DND-41 (cell line): ENCODE results near the gene NBAS.

Experiments
- ATAC-seq: fragments of 200-7000 bp; cut with Tn5 transposase; 3 replicates; pipeline ENCODE4 v1.9.1; 2021; ENCODE audit warnings: low read depth; ENCODE audit not compliant: insufficient read depth
- DNase-seq: peaks from one replicate; pipeline ENCODE4 v3.0.0-alpha.2; 2020
- H2AFZ ChIP-seq: 2 replicates; pipeline ENCODE4 v1.6.0; 2012; ENCODE audit warnings: low read depth, low read length
- H3K27ac ChIP-seq: 2 replicates; pipeline ENCODE4 v1.5.1; 2012; ENCODE audit warnings: low read length, inconsistent platforms
- H3K27me3 ChIP-seq: fragments of 200-600 bp; sonication (generic); 2 replicates; pipeline ENCODE4 v1.6.0; 2012; ENCODE audit warnings: low read length, mild to moderate bottlenecking, inconsistent platforms; ENCODE audit not compliant: insufficient read depth, poor library complexity
- H3K36me3 ChIP-seq: 2 replicates; pipeline ENCODE4 v1.5.1; 2012; ENCODE audit warnings: low read length, inconsistent platforms; ENCODE audit not compliant: insufficient read depth
- H3K4me1 ChIP-seq: 2 replicates; pipeline ENCODE4 v1.5.1; 2012; ENCODE audit warnings: mild to moderate bottlenecking, low read length; ENCODE audit not compliant: insufficient read depth
- H3K4me2 ChIP-seq: 2 replicates; pipeline ENCODE4 v1.6.0; 2012; ENCODE audit warnings: mild to moderate bottlenecking, moderate library complexity, low read length, inconsistent platforms; ENCODE audit not compliant: insufficient read depth
- H3K4me3 ChIP-seq, 2 experiments: fragments of 200-600 bp in 1 of 2; shearing (Covaris generic) in 1 of 2; 2 replicates each; pipeline ENCODE4 v1.5.1; 2012 to 2016; ENCODE audit warnings: inconsistent platforms in 2 of 2, low read length in 2 of 2, mild to moderate bottlenecking in 2 of 2, low read depth in 1 of 2, moderate library complexity in 1 of 2
- H3K79me2 ChIP-seq: 2 replicates; pipeline ENCODE4 v1.6.0; 2012; ENCODE audit warnings: low read length, inconsistent platforms; ENCODE audit not compliant: insufficient read depth
- H3K9ac ChIP-seq: 2 replicates; pipeline ENCODE4 v1.6.0; 2012; ENCODE audit warnings: low read depth, mild to moderate bottlenecking, inconsistent platforms, low read length, moderate library complexity
- H3K9me3 ChIP-seq: 2 replicates; pipeline ENCODE4 v1.5.1; 2012; ENCODE audit warnings: low read length, moderate library complexity, mild to moderate bottlenecking, inconsistent platforms; ENCODE audit not compliant: insufficient read depth, severe bottlenecking
- H4K20me1 ChIP-seq: 2 replicates; pipeline ENCODE4 v1.6.0; 2012; ENCODE audit warnings: low read length; ENCODE audit not compliant: insufficient read depth
- CTCF ChIP-seq: IDR thresholded peaks from 2 replicates; pipeline ENCODE4 v1.5.1; 2012; ENCODE audit warnings: borderline replicate concordance, low read length, moderate library complexity, mild to moderate bottlenecking; ENCODE audit not compliant: poor library complexity, severe bottlenecking; ENCODE audit errors: extremely low read depth
- EZH2 ChIP-seq: IDR thresholded peaks from 3 replicates; pipeline ENCODE4 v1.6.1; 2012; ENCODE audit warnings: borderline replicate concordance, low read depth, mild to moderate bottlenecking, moderate library complexity, low read length, inconsistent platforms; ENCODE audit not compliant: severe bottlenecking

NBAS gene

GRCh38 chr2:15399241-15399640 is 161.9 kb downstream of the NBAS start:
- Histone ChIP-seq H2AFZ (no peak overlapping the region), H3K9ac (no peak overlapping the region), H3K4me1 (no peaks in the 10 kb centered on the region), H3K27ac (no peak overlapping the region), H3K79me2 (no peaks in the 10 kb centered on the region), H4K20me1 (no peaks in the 10 kb centered on the region), H3K9me3 (no peaks in the 10 kb centered on the region), H3K4me2 (no peak overlapping the region), H3K4me3 (no peak overlapping the region), H3K36me3 (no peaks in the 10 kb centered on the region), H3K27me3 (no peaks in the 10 kb centered on the region)
- no peak for DNase-seq
- no peak for TF ChIP-seq EZH2
- no peak for ATAC-seq

GRCh38 chr2:15391751-15392150 is 169.4 kb downstream of the NBAS start:
- TF ChIP-seq CTCF = no peak
- TF ChIP-seq EZH2 = no peak
- H3K36me3 ChIP-seq = 0 out of 2 replicates have a peak, but pooled peaks cover 4% of the 10 kb centered on the region
- H3K79me2 ChIP-seq = no peaks in the 10 kb centered on the region
- ATAC-seq = no peak
- H2AFZ ChIP-seq = no peak overlapping the region
- H3K4me1 ChIP-seq = no peaks in the 10 kb centered on the region
- H3K27me3 ChIP-seq = no peaks in the 10 kb centered on the region
- H3K4me3 ChIP-seq = no peak overlapping the region
- DNase-seq = no peak
- no peaks in the 10 kb centered on the region for H3K9me3 ChIP-seq
- H3K9ac ChIP-seq = no peak overlapping the region
- no peak overlapping the region for H3K4me2 ChIP-seq
- H4K20me1 ChIP-seq = no peaks in the 10 kb centered on the region
- H3K27ac ChIP-seq = no peak overlapping the region

GRCh38 chr2:15389895-15390294 is 171.2 kb downstream of the NBAS start:
- Histone ChIP-seq H3K4me1 (no peaks in the 10 kb centered on the region), H3K79me2 (no peaks in the 10 kb centered on the region), H3K4me3 (no peak overlapping the region), H3K4me2 (no peak overlapping the region), H3K27me3 (no peaks in the 10 kb centered on the region), H3K27ac (no peak overlapping the region), H4K20me1 (no peaks in the 10 kb centered on the region), H2AFZ (no peak overlapping the region), H3K9ac (no peak overlapping the region), H3K9me3 (no peaks in the 10 kb centered on the region), H3K36me3 (0 out of 2 replicates have a peak, but pooled peaks cover 4% of the 10 kb centered on the region)
- TF ChIP-seq EZH2 (no peak), CTCF (no peak)
- DNase-seq (no peak), ATAC-seq (no peak)

GRCh38 chr2:15389326-15389700 is 171.8 kb downstream of the NBAS start:
- H3K9ac ChIP-seq = no peak overlapping the region
- H2AFZ ChIP-seq = no peak overlapping the region
- no peaks in the 10 kb centered on the region for H3K27me3 ChIP-seq
- H3K36me3 ChIP-seq = 0 out of 2 replicates have a peak, but pooled peaks cover 4% of the 10 kb centered on the region
- no peaks in the 10 kb centered on the region for H4K20me1 ChIP-seq
- DNase-seq (no peak), ATAC-seq (no peak)
- no peaks in the 10 kb centered on the region for H3K4me1 ChIP-seq
- H3K79me2 ChIP-seq = no peaks in the 10 kb centered on the region
- no peak overlapping the region for H3K4me3 ChIP-seq
- no peaks in the 10 kb centered on the region for H3K9me3 ChIP-seq
- H3K27ac ChIP-seq = no peak overlapping the region
- TF ChIP-seq CTCF (no peak), EZH2 (no peak)
- H3K4me2 ChIP-seq = no peak overlapping the region
